Neuronal stem cell (in vitro differentiated cells): ENCODE results near the gene PHTF2.

ENCODE experiments used
- DNase-seq: peaks from one replicate; pipeline ENCODE4 v3.0.0-alpha.2; 2013; ENCODE audit warnings: low spot score
- H2AFZ ChIP-seq: one replicate; pipeline ENCODE4 v1.6.1; 2013; ENCODE audit warnings: mild to moderate bottlenecking, low read length, inconsistent platforms
- H2AK5ac ChIP-seq: 2 replicates; pipeline ENCODE4 v1.6.1; 2013; ENCODE audit warnings: low read depth, mild to moderate bottlenecking, inconsistent platforms, low read length, moderate library complexity, mixed read lengths
- H2BK120ac ChIP-seq: 2 replicates; pipeline ENCODE4 v1.6.1; 2013; ENCODE audit warnings: low read depth, mild to moderate bottlenecking, inconsistent platforms, low read length, moderate library complexity, mixed read lengths
- H2BK12ac ChIP-seq: one replicate; pipeline ENCODE4 v1.6.1; 2013; ENCODE audit warnings: low read length, inconsistent platforms
- H2BK15ac ChIP-seq: 2 replicates; pipeline ENCODE4 v1.6.1; 2013; ENCODE audit warnings: mild to moderate bottlenecking, low read length, inconsistent platforms, mixed read lengths
- H2BK5ac ChIP-seq: one replicate; pipeline ENCODE4 v1.6.1; 2013; ENCODE audit warnings: inconsistent platforms, mild to moderate bottlenecking, low read length, moderate library complexity
- H3K14ac ChIP-seq: one replicate; pipeline ENCODE4 v1.6.1; 2013; ENCODE audit warnings: low read length, inconsistent platforms
- H3K18ac ChIP-seq: 2 replicates; pipeline ENCODE4 v1.6.1; 2013; ENCODE audit warnings: low read length, inconsistent platforms
- H3K23ac ChIP-seq: 2 replicates; pipeline ENCODE4 v1.6.1; 2013; ENCODE audit warnings: low read depth, mild to moderate bottlenecking, mixed read lengths, low read length, inconsistent platforms; ENCODE audit not compliant: poor library complexity
- H3K27ac ChIP-seq: replicated peaks from 3 replicates; pipeline ENCODE4 v1.5.1; 2013; ENCODE audit warnings: low read length, inconsistent platforms
- H3K27me3 ChIP-seq, 3 experiments: 2 replicates each; pipeline ENCODE4 v1.6.1; 2013; ENCODE audit warnings: low read length in 3 of 3, mild to moderate bottlenecking in 2 of 3, inconsistent platforms in 1 of 3, low read depth in 1 of 3, mixed read lengths in 1 of 3, moderate library complexity in 1 of 3; ENCODE audit not compliant: control insufficient read depth in 3 of 3, insufficient read depth in 3 of 3
- H3K36me3 ChIP-seq, 2 donors: replicated peaks in 1 of 2; 2 replicates each; pipeline ENCODE4 v1.6.1; 2013; ENCODE audit warnings: low read length in 2 of 2; ENCODE audit not compliant: control insufficient read depth in 2 of 2, insufficient read depth in 2 of 2
- H3K4ac ChIP-seq: 2 replicates; pipeline ENCODE4 v1.6.1; 2013; ENCODE audit warnings: inconsistent platforms, mild to moderate bottlenecking, low read length, moderate library complexity
- H3K4me1 ChIP-seq, 2 donors: 1 replicate in 1 of 2; 2 replicates in 1 of 2; pipeline ENCODE4 v1.6.1; 2013; ENCODE audit warnings: low read length in 2 of 2, low read depth in 1 of 2; ENCODE audit not compliant: control insufficient read depth in 2 of 2, insufficient read depth in 1 of 2
- H3K4me2 ChIP-seq: one replicate; pipeline ENCODE4 v1.6.1; 2013; ENCODE audit warnings: mild to moderate bottlenecking, low read length, inconsistent platforms; ENCODE audit not compliant: insufficient read depth, poor library complexity, severe bottlenecking
- H3K4me3 ChIP-seq, 2 donors: 2 replicates each; pipeline ENCODE4 v1.5.1; 2013; ENCODE audit warnings: low read length in 2 of 2, mild to moderate bottlenecking in 2 of 2, inconsistent platforms in 1 of 2, moderate library complexity in 1 of 2
- H3K79me1 ChIP-seq: one replicate; pipeline ENCODE4 v1.6.1; 2013; ENCODE audit warnings: low read depth, mild to moderate bottlenecking, inconsistent platforms, low read length, moderate library complexity
- H3K9ac ChIP-seq: one replicate; pipeline ENCODE4 v1.6.1; 2013; ENCODE audit warnings: mild to moderate bottlenecking, low read depth, low read length, inconsistent platforms; ENCODE audit not compliant: poor library complexity
- H3K9me3 ChIP-seq, 2 donors: replicated peaks in 1 of 2; 2 replicates each; pipeline versions ENCODE3 to v1.6.1; 2013; ENCODE audit warnings: low read length in 2 of 2, mild to moderate bottlenecking in 2 of 2, inconsistent platforms in 1 of 2, low read depth in 1 of 2, mixed read lengths in 1 of 2, moderate library complexity in 1 of 2; ENCODE audit not compliant: control insufficient read depth in 2 of 2, insufficient read depth in 1 of 2
- H4K8ac ChIP-seq: one replicate; pipeline ENCODE4 v1.6.1; 2013; ENCODE audit warnings: low read depth, mild to moderate bottlenecking, inconsistent platforms, low read length, moderate library complexity
- H4K91ac ChIP-seq: one replicate; pipeline ENCODE4 v1.6.1; 2013; ENCODE audit warnings: low read length, low read depth, mild to moderate bottlenecking, inconsistent platforms; ENCODE audit not compliant: poor library complexity
- WGBS, 2 donors: extraction: QIAGEN DNeasy Blood & Tissue Kit; methylation state at CpG; one replicate each; pipeline ENCODE4 v1.1.7; 2013; ENCODE audit warnings: missing lambda C conversion rate in 2 of 2, mixed read lengths in 1 of 2; ENCODE audit not compliant: insufficient read length in 2 of 2, insufficient replicate concordance in 1 of 2; ENCODE audit errors: extremely low coverage in 2 of 2; 5-methylcytosine and 5-hydroxymethylcytosine counted together

Gene PHTF2

DNA sequence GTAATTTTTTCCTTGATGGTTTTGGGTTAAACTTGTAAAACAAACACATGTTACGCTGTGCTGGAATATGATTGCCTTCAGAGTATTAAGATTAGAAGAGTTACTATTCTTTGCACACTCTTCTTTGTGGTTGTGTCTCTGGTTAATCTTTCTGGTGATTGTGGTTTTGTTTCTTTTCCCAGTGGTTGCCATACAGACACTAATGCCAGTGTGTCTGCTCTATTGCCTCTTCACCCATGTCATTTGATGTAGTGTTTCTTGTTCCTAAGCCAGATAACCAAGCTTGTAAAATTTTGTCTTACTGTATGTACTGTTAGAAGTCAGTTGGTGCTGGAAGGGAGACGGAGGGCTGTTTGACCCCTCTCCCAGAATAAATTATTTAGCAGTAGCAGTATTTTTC lies 124.8 kb downstream of the PHTF2 start:
- no peak overlapping the region for H4K8ac ChIP-seq
- H3K4me1 ChIP-seq: peaks cover 0 to 6% of the 10 kb centered on the region in 2 donors
- H2AFZ ChIP-seq: no peak overlapping the region

DNA sequence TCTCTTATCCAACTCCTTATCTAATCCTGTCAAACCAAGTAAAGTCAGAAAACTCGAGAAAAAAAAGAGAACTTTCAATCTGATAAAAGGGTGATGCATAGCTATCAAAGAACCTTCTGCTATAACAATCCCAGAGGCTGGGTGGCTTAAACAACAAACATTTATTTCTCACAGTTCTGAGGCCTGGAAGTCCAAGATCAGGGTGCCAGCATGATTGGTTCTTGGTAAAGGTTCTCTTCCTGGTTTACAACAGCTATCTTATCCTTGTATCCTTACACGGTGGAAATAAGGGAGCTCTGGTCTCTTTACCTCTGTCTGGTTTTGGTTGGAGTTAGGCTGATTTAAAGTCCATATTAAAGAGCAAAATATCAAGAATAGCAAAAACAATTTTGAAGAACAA lies 131.9 kb downstream of the PHTF2 start:
- Histone ChIP-seq H3K4me1 (no peaks in the 10 kb centered on the region), H3K18ac (no peak overlapping the region), H2BK120ac (no peak overlapping the region), H3K36me3 (peaks cover 0 to 19% of the 10 kb centered on the region in 2 donors), H3K27ac (no peak overlapping the region), H4K91ac (no peak overlapping the region), H3K14ac (no peak overlapping the region), H2AK5ac (no peak overlapping the region), H4K8ac (no peak overlapping the region), H3K27me3 (no peaks in the 10 kb centered on the region), H2BK5ac (no peak overlapping the region), H3K9ac (no peak overlapping the region), H3K4me2 (no peak overlapping the region), H3K9me3 (no peaks in the 10 kb centered on the region), H3K4ac (no peak overlapping the region), H2BK15ac (no peak overlapping the region), H3K4me3 (no peak overlapping the region), H3K79me1 (no peaks in the 10 kb centered on the region), H3K23ac (no peak overlapping the region), H2AFZ (no peak overlapping the region), H2BK12ac (no peak overlapping the region)
- no CpG with 5 or more reads among the region's 2 CpGs for WGBS, 2 donors
- no peak for DNase-seq

More for the DNA sequence above, 124.8 kb downstream of the PHTF2 start:
- no peak overlapping the region for H3K14ac ChIP-seq
- H3K4me2 ChIP-seq: no peak overlapping the region
- no peak overlapping the region for H3K4me3 ChIP-seq
- no peak for DNase-seq
- no peak overlapping the region for H2BK15ac ChIP-seq
- no CpG with 5 or more reads among the region's 2 CpGs for WGBS, 2 donors
- no peak overlapping the region for H3K4ac ChIP-seq
- H3K36me3 ChIP-seq: peaks cover 0 to 31% of the 10 kb centered on the region in 2 donors
- H4K91ac ChIP-seq: no peak overlapping the region
- no peak overlapping the region for H3K9ac ChIP-seq
- no peaks in the 10 kb centered on the region for H3K27me3 ChIP-seq
- H3K18ac ChIP-seq: no peak overlapping the region
- H3K79me1 ChIP-seq: no peaks in the 10 kb centered on the region
- no peak overlapping the region for H3K27ac ChIP-seq
- H2BK5ac ChIP-seq: no peak overlapping the region
- no peak overlapping the region for H2AK5ac ChIP-seq
- H3K23ac ChIP-seq: no peak overlapping the region
- H2BK12ac ChIP-seq: no peak overlapping the region
- no peak overlapping the region for H2BK120ac ChIP-seq
- H3K9me3 ChIP-seq: no peaks in the 10 kb centered on the region

DNA sequence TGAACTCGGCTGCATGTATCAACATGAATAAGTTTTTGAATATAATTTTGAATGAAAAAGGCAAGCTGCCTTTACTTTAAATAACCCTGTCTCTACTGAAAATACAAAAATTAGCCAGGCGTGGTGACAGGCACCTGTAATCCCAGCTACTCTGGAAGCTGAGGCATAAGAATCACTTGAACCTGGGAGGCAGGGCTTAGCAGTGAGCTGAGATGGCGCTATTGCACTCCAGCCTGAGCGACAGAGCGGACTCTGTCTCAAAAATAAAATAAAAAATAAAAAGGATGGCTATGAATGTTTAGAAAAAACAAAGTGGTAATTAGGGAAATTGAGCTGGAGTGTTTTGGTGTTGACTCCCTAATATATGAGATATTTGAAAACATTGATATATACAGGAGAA lies 133.3 kb downstream of the PHTF2 start:
- Histone ChIP-seq H3K9ac (no peak overlapping the region), H3K36me3 (peaks cover 0 to 19% of the 10 kb centered on the region in 2 donors), H3K4me1 (no peaks in the 10 kb centered on the region), H2AK5ac (no peak overlapping the region), H3K4me3 (no peak overlapping the region), H2BK120ac (no peak overlapping the region), H4K91ac (no peak overlapping the region), H4K8ac (no peak overlapping the region), H3K23ac (no peak overlapping the region), H3K14ac (no peak overlapping the region), H2BK5ac (no peak overlapping the region), H2BK12ac (no peak overlapping the region), H3K4me2 (no peak overlapping the region), H3K79me1 (no peaks in the 10 kb centered on the region), H3K27ac (no peak overlapping the region), H2BK15ac (no peak overlapping the region), H3K27me3 (no peaks in the 10 kb centered on the region), H3K18ac (no peak overlapping the region), H3K9me3 (no peaks in the 10 kb centered on the region), H2AFZ (no peak overlapping the region), H3K4ac (no peak overlapping the region)
- no CpG with 5 or more reads among the region's 5 CpGs for WGBS, 2 donors
- DNase-seq: no peak

DNA sequence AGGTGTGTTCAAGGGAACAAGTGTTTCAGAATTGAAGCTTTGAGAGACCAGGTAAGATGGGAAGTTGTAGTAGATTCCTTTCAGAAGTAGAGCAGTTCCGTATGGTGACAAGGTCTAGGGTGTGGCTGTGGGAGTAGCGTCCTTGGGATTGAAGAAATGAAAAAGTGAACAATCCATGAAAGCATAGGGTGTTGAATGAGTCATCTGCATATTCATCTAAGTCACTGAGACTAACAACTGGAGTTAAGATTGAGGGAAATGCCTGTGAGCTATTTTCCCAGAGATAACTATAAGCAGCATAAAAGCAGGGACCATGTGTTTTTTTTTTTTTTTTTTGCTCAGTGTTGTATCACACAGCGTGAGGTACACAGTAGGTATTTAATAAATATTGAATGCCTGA lies 134.8 kb downstream of the PHTF2 start:
- Histone ChIP-seq H3K14ac (no peak overlapping the region), H3K4me1 (no peaks in the 10 kb centered on the region), H2AFZ (no peak overlapping the region), H3K9ac (no peak overlapping the region), H4K91ac (no peak overlapping the region), H2BK120ac (no peak overlapping the region), H2BK5ac (no peak overlapping the region), H3K4me2 (no peak overlapping the region), H3K27ac (no peak overlapping the region), H4K8ac (no peak overlapping the region), H3K9me3 (no peaks in the 10 kb centered on the region), H2BK15ac (no peak overlapping the region), H3K4ac (no peak overlapping the region), H3K4me3 (no peak overlapping the region), H3K36me3 (peaks cover 0 to 15% of the 10 kb centered on the region in 2 donors), H3K27me3 (no peaks in the 10 kb centered on the region), H3K18ac (no peak overlapping the region), H3K79me1 (no peaks in the 10 kb centered on the region), H2AK5ac (no peak overlapping the region), H2BK12ac (no peak overlapping the region), H3K23ac (no peak overlapping the region)
- no peak for DNase-seq
- no CpG with 5 or more reads among the region's 3 CpGs for WGBS, 2 donors
